OCI-LY7 (cell line): ENCODE data around the gene AAK1. TPM values are rescaled to one million over a fixed set of nuclear protein-coding genes. Genes with fewer than 3 reads are reported as not detected.

Experiments used
- BruUV-seq: library from RNA; stranded (reverse); fragments of 400-500 nt; replicated peaks from 2 replicates; lab custom pipeline; 2021; lab: Mats Ljungman, UMichigan
- CTCF ChIA-PET: fragments of 300-600 bp; sonication (Branson Sonifier 250); formaldehyde crosslinking; loops from one replicate; lab custom pipeline; 2022; ENCODE audit warnings: antibody characterized with exemption; ENCODE audit not compliant: unreplicated experiment; lab: Charles Lee
- POLR2A ChIA-PET: fragments of 300-600 bp; sonication (Branson Sonifier 250); formaldehyde crosslinking; loops from one replicate; lab custom pipeline; 2022; ENCODE audit warnings: antibody characterized with exemption; lab: Charles Lee
- DNase-seq: peaks from one replicate; pipeline ENCODE4 v3.0.0-alpha.2; 2015; ENCODE audit warnings: low spot score
- H2AFZ ChIP-seq: fragments of 200-600 bp; sonication (generic), shearing (Covaris generic); 2 replicates; pipeline ENCODE4 v1.6.1; 2014; ENCODE audit warnings: mild to moderate bottlenecking, antibody characterized with exemption, low read length, moderate library complexity
- H3K27ac ChIP-seq: fragments of 200-600 bp; sonication (generic); 2 replicates; pipeline ENCODE4 v1.5.1; 2014; ENCODE audit warnings: mixed run types, low read depth, mild to moderate bottlenecking, moderate library complexity, low read length, inconsistent platforms; ENCODE audit not compliant: poor library complexity, severe bottlenecking
- H3K36me3 ChIP-seq: fragments of 200-600 bp; sonication (generic); 2 replicates; pipeline ENCODE4 v1.6.1; 2014; ENCODE audit warnings: mild to moderate bottlenecking, antibody characterized with exemption, low read length, moderate library complexity, mixed read lengths; ENCODE audit not compliant: insufficient read depth
- H3K4me1 ChIP-seq: fragments of 200-600 bp; sonication (generic); 2 replicates; pipeline ENCODE4 v1.5.1; 2014; ENCODE audit warnings: mild to moderate bottlenecking, low read length; ENCODE audit not compliant: insufficient read depth, poor library complexity, severe bottlenecking
- H3K4me2 ChIP-seq: fragments of 200-600 bp; sonication (generic); 2 replicates; pipeline ENCODE4 v1.6.1; 2014; ENCODE audit warnings: mild to moderate bottlenecking, low read length
- H3K4me3 ChIP-seq: fragments of 200-600 bp; sonication (generic); 2 replicates; pipeline ENCODE4 v1.5.1; 2014; ENCODE audit warnings: mild to moderate bottlenecking, low read depth, low read length; ENCODE audit not compliant: poor library complexity, severe bottlenecking
- H3K79me2 ChIP-seq: fragments of 200-600 bp; sonication (generic); 2 replicates; pipeline ENCODE4 v1.6.1; 2016; ENCODE audit warnings: low read depth, mild to moderate bottlenecking, low read length, moderate library complexity, mixed read lengths; ENCODE audit not compliant: insufficient read depth
- H3K9me2 ChIP-seq: fragments of 200-600 bp; sonication (generic); 2 replicates; pipeline ENCODE4 v1.6.1; 2016; ENCODE audit warnings: mild to moderate bottlenecking, low read length, mixed read lengths; ENCODE audit not compliant: insufficient read depth
- H3K9me3 ChIP-seq: fragments of 200-600 bp; sonication (generic); 2 replicates; pipeline ENCODE4 v1.6.1; 2014; ENCODE audit warnings: mild to moderate bottlenecking, mixed run types, low read length, mixed read lengths
- H4K20me1 ChIP-seq: fragments of 200-600 bp; sonication (generic); 2 replicates; pipeline ENCODE4 v1.6.1; 2014; ENCODE audit warnings: mild to moderate bottlenecking, antibody characterized with exemption, low read length, moderate library complexity, mixed read lengths; ENCODE audit not compliant: insufficient read depth
- EZH2phosphoT487 ChIP-seq: fragments of 200-600 bp; sonication (generic); IDR thresholded peaks from 2 replicates; pipeline ENCODE4 v1.6.1; 2018; ENCODE audit warnings: low read depth, borderline replicate concordance, mild to moderate bottlenecking, mixed run types, antibody characterized with exemption, low read length, moderate library complexity, mixed read lengths
- intact Hi-C: fragments of 100-400 bp; cut with micrococcal nuclease; formaldehyde crosslinking; loops from one replicate; pipeline ENCODE4 v1.10.0; 2022; ENCODE audit not compliant: unreplicated experiment
- total RNA-seq, 2 experiments: library from RNA; depleted of rRNA in 1 of 2; stranded (reverse); fragments of >200 nt in 1 of 2; shearing (Covaris generic) in 1 of 2; gene quantifications; 2 replicates each; pipeline ENCODE4 v1.2.3, GENCODE V29; 2014 to 2022
- TF ChIP-seq, protein P1 (sequence below): fragments of 200-600 bp; sonication (generic); conservative IDR thresholded peaks from 2 replicates; pipeline ENCODE4 v1.5.1; 2014; ENCODE audit warnings: mild to moderate bottlenecking, antibody characterized with exemption, low read length, moderate library complexity, mixed read lengths

The AAK1 gene
- total RNA-seq, 2 experiments from 2014 or later: 8.3 to 8.5 TPM

DNA sequence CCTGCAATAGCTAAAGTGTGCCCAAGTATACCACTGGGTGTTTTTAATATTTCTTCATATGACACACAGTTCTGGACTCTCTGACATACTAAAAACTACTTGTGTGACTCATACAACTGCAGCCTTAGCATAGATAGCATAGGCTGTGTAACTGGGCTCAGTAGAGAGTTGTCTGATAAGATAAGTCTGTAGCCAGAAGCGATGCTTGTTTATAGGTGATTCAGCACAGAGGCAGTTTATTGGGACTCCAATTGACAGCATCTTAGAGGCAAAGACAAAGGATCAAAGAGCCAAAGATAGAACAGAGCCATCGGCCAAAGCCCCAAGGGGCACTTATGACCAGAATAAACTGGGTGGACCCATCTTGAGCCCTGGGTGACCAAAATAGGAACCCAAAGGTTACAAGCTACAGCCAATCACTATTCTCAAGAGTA, 42.3 kb downstream of the AAK1 start:
- H3K4me3 ChIP-seq: no peak overlapping the region
- TF ChIP-seq, protein P1, sequence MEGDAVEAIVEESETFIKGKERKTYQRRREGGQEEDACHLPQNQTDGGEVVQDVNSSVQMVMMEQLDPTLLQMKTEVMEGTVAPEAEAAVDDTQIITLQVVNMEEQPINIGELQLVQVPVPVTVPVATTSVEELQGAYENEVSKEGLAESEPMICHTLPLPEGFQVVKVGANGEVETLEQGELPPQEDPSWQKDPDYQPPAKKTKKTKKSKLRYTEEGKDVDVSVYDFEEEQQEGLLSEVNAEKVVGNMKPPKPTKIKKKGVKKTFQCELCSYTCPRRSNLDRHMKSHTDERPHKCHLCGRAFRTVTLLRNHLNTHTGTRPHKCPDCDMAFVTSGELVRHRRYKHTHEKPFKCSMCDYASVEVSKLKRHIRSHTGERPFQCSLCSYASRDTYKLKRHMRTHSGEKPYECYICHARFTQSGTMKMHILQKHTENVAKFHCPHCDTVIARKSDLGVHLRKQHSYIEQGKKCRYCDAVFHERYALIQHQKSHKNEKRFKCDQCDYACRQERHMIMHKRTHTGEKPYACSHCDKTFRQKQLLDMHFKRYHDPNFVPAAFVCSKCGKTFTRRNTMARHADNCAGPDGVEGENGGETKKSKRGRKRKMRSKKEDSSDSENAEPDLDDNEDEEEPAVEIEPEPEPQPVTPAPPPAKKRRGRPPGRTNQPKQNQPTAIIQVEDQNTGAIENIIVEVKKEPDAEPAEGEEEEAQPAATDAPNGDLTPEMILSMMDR: no peak
- no peak for TF ChIP-seq EZH2phosphoT487
- ChIA-PET POLR2A (interaction anchor here (0.6 kb wide), 1 partner anchor 20 kb away, joined by 4 read pairs; no protein-coding TSS in a partner anchor), CTCF (interaction anchor here (0.6 kb wide), 1 partner anchor 451 kb away, joined by 3 read pairs; no protein-coding TSS in a partner anchor)
- no peaks in the 10 kb centered on the region for H3K9me2 ChIP-seq
- no peaks in the 10 kb centered on the region for H3K4me1 ChIP-seq
- no peaks in the 10 kb centered on the region for H3K79me2 ChIP-seq
- H3K27ac ChIP-seq: no peak overlapping the region
- no peaks in the 10 kb centered on the region for H4K20me1 ChIP-seq
- H3K9me3 ChIP-seq: no peaks in the 10 kb centered on the region
- no TSS peak for BruUV-seq
- intact Hi-C loops: no loop called here
- no peaks in the 10 kb centered on the region for H3K36me3 ChIP-seq
- no peak overlapping the region for H2AFZ ChIP-seq
- DNase-seq: no peak
- no peak overlapping the region for H3K4me2 ChIP-seq

DNA sequence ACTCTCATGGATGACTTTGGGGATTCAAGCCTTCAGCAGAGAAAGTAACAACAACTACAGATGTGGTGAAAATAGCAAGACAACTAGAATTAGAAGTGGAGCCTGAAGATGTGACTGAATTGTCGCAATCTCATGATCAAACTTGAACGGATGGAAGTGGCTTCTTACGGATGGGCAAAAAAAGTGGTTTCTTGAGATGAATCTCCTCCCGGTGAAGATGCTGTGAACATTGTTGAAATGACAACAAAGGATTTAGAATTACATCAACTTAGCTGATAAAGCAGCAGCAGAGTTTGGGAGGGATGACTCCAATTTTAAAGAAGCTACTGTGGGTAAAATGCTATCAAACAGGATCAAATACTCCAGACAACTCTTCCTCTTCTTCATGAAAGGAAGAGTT, 43.1 kb downstream of the AAK1 start:
- Histone ChIP-seq H3K79me2 (no peaks in the 10 kb centered on the region), H3K4me1 (no peaks in the 10 kb centered on the region), H4K20me1 (no peaks in the 10 kb centered on the region), H3K9me3 (no peaks in the 10 kb centered on the region), H3K4me3 (no peak overlapping the region), H3K9me2 (no peaks in the 10 kb centered on the region), H3K36me3 (no peaks in the 10 kb centered on the region), H3K4me2 (no peak overlapping the region), H2AFZ (no peak overlapping the region), H3K27ac (no peak overlapping the region)
- CTCF ChIA-PET: no interaction called here
- no TSS peak for BruUV-seq
- POLR2A ChIA-PET: no interaction called here
- intact Hi-C loops: no loop called here
- TF ChIP-seq, protein P1: no peak
- no peak for TF ChIP-seq EZH2phosphoT487
- DNase-seq: no peak

DNA sequence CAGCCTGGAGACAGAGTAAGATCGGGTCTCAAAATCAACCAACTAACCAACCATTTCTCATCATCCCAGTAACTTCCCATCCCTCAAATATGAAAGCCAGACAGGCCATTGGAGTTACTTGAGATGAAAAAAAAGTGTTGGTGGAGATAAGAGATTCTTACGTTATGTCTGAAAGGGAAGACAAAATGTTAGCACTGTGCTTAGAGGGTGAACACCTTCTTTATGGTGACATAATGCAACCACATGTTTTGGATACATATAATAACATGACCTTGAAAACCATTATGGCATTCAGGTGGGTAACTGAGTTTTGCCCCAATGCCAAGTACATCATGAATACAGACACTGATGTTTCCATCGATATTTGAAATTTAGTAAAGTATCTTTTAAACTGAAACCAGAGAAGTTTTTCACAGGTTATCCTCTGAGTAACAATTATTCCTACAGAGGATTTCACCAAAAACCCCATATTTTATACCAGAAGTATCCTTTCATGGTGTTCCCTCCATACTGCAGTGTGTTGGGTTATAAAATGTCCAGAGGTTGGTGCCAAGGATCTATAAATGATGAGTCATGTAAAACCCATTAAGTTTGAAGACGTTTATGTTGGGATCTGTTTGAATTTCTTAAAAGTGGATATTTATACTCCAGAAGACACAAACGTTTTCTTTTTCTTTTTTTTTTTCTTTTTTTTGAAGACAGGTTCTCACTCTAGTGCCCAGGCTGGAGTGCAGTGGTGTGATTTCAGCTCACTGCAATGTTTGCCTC, 45.5 kb downstream of the AAK1 start:
- BruUV-seq: no TSS peak
- H3K79me2 ChIP-seq: no peaks in the 10 kb centered on the region
- intact Hi-C loops: no loop called here
- H3K4me1 ChIP-seq: no peaks in the 10 kb centered on the region
- TF ChIP-seq, protein P1: no peak
- TF ChIP-seq EZH2phosphoT487: no peak
- ChIA-PET POLR2A (interaction anchor here (1.0 kb wide), 1 partner anchor 21 kb away, joined by 5 read pairs; no protein-coding TSS in a partner anchor), CTCF (no interaction called here)
- H3K9me3 ChIP-seq: no peaks in the 10 kb centered on the region
- no peak overlapping the region for H3K27ac ChIP-seq
- H4K20me1 ChIP-seq: no peaks in the 10 kb centered on the region
- no peak overlapping the region for H3K4me2 ChIP-seq
- H3K36me3 ChIP-seq: no peaks in the 10 kb centered on the region
- H2AFZ ChIP-seq: no peak overlapping the region
- H3K9me2 ChIP-seq: no peaks in the 10 kb centered on the region
- no peak overlapping the region for H3K4me3 ChIP-seq
- no peak for DNase-seq
